Measurements from ENCODE around the gene PCGF3.
A peak's percentile ranks its signal among the peaks of the same experiment; 100 is the strongest.

Gene PCGF3, protein sequence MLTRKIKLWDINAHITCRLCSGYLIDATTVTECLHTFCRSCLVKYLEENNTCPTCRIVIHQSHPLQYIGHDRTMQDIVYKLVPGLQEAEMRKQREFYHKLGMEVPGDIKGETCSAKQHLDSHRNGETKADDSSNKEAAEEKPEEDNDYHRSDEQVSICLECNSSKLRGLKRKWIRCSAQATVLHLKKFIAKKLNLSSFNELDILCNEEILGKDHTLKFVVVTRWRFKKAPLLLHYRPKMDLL

DNA sequence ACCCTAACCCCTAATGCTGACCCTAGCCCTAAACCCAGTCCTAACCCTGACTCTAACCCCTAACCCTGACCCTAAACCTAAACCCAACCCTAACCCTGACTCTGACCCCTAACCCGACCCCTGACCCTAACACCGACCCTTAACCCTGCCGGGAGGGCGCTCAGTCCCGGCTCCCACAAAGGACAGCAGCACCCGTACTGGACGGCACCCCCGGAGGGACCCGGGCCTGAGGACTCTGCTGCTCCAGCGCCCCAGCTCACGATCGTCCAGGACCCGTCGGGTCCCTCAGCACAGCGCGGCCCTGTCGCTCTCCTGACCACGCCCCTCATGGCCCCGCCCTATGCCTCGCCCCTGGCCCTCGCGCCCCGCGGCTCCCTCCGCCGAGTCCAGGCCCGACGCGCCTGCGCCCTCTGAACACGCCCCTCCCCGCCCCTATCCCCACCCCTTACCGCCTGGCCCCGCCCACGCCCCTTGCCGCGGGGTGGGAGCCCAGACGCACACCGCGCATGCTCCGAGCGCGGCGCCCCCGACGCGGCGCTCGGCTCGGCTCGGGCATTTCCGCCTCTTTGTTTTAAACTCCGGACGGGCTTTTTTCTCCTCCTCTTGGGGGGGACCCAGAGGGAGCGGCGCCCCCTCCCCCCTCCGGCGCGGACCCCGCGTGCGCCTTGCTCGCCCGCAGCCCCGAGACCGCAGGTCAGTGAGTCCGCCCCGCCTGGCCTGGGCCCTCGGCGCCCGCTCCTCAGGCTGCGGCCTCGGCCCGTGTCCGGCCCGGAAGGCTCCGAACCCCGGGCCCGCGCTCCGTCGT lies at the start of gene PCGF3:
Gene PCGF3, plus strand, starts transcription at position 555 of the 805 bp plus-strand sequence. CDS start 27,849 bp downstream, outside the sequence.
- DNase-seq, result peak; percentile 80

DNA sequence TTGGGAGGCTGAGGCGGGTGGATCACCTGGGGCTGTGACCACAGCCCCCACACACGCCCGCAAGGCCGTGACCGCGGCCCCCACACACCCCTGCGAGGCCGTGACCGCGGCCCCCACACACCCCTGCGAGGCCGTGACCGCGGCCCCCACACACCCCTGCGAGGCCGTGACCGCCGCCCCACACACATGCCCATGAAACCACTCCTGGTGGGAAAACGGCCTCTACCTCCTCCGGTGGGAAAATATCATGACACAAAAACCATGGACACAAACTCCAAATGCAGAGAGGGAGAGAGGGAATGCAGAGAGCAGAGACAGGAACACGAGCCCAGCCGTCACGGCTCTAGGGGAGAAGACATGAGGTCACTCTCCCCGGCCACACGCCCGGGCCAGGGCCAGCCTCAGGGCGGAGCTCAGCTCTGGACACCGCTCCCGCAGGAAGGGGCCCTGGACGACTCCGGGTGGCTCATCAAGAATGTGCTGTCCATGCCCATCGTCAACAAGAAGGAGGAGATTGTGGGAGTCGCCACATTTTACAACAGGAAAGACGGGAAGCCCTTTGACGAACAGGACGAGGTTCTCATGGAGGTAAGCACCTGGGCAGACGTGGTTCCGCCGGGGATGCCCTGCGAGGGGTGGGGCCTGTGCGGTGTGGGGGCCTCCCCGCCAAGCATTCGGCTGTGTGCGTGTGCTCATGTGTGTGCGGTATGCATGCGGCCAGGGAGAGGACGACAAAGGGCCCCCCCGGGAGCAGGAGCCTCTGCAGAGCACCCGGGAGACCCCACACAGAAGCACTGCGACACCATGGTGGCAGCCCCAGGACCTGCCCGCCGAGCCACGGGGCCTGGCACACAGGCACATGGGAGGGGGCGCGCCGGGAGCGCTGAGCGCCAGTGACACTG lies 48.9 kb upstream of the PCGF3 start:
- no peak for DNase-seq

DNA sequence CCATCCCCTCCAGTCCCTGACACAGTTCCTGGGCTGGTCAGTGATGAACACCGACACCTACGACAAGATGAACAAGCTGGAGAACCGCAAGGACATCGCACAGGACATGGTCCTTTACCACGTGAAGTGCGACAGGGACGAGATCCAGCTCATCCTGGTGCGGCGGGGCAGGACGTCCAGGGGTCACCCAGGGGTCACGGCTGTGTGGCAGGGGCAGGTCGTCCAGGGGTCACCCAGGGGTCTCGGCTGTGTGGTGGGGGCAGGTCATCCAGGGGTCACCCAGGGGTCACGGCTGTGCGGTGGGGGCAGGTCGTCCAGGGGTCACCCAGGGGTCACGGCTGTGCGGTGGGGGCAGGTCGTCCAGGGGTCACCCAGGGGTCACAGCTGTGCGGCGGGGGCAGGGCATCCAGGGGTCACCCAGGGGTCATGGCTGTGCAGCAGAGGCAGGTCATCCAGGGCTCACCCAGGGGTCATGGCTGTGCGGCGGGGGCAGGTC lies 48.2 kb upstream of the PCGF3 start:
- no peak for DNase-seq

DNA sequence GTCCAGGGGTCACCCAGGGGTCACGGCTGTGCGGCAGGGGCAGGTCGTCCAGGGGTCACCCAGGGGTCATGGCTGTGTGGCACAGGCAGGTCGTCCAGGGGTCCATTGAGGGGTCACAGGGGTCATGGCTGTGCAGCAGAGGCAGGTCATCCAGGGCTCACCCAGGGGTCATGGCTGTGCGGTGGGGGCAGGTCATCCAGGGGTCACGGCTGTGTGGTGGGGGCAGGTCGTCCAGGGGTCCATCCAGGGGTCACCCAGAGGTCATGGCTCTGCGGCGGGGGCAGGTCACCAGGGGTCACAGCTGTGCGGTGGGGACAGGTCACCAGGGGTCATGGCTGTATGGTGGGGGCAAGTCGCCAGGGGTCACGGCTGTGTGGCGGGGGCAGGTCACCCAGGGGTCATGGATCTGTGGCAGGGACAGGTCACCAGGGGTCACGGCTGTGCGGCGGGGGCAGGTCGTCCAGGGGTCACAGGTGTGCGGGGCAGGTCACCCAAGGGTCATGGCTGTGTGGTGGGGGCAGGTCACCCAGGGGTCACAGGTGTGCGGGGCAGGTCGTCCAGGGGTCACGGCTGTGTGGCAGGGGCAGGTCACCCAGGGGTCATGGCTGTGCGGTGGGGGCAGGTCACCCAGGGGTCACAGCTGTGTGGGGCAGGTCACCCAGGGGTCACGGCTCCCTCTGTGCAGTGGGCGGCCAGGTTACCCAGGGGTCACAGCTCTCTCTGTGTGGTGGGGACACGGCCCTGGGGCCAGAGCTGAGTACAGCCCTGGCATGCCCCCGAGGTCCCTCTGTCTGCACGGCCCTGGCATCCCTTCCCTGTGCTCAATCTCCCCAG lies 47.6 kb upstream of the PCGF3 start:
- DNase-seq, result no peak

DNA sequence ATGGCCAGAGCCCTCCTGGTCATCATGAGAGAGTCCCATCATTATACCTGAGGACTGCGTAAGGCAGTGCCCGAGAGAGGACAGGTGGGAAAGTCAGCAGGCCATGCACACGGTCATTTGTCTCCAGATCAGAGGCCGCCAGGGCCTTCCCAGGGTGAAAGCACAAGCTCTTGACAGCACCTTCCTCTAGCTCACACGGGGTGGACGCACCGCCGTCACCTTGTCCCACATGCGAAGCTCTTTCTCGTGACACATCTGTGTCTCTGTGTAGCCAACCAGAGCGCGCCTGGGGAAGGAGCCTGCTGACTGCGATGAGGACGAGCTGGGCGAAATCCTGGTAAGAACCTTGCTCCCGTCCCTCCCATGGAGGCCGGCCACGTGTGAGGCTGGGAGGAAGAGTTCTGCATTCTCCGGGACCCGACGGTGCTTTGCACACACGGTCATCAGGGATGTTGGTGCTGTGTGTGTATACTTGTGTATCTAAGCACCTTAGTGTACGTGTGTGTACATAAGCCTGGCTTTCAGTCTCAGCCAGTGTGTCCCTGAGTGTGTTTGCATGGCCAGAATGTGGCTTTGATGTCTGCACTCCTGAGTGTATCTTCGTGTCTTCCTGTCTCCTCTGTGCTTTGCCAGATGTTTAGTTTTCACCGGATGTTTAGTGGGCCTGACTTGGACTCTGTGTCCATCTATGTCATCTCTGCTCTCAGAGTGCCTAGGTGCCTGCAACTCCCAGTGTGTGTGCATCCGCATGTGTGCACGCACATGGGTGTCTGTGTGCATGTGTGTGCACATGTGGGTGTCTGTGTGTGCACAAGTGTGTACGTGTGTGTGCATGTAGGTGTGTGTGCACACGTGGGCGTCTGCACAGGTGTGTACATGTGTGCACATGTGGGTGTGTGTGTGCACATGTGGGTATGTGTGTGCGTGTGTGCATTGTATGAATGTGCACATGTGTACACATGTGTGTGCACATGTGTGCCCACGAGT lies 46.7 kb upstream of the PCGF3 start:
- no peak for DNase-seq

DNA sequence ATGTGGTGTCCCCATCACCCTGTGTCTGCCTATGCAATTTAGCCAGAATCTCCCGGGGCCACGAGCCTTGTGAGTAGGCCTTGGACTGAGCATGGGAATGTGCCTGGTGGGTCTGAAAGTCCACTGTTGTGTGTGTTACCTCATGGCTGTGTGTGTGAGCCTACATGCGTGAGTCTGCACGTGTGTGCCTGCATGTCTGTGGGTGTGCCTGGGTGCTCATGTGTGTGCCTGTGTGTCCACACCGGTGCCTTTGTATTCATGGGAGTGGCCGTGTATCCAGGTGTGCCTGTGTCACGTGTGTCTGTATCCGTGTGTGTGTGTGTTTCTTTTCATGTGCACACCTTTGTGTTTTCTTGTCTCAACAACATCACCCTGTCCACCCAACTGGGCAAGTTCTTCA lies 45.8 kb upstream of the PCGF3 start:
- DNase-seq, result no peak

DNA sequence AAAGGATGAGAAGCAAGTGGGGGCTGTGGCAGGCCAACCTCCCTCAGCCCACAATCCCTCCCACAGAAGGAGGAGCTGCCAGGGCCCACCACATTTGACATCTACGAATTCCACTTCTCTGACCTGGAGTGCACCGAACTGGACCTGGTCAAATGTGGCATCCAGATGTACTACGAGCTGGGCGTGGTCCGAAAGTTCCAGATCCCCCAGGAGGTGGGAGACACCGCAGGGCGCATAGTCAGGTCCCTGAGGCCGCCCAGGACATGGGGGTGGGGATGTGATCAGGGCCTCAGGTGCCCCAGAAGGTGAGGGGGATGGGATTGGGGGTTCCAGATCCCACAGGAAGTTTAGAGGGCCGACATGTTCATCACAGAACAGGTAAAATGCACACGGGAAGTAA lies 45.2 kb upstream of the PCGF3 start:
- no peak for DNase-seq

DNA sequence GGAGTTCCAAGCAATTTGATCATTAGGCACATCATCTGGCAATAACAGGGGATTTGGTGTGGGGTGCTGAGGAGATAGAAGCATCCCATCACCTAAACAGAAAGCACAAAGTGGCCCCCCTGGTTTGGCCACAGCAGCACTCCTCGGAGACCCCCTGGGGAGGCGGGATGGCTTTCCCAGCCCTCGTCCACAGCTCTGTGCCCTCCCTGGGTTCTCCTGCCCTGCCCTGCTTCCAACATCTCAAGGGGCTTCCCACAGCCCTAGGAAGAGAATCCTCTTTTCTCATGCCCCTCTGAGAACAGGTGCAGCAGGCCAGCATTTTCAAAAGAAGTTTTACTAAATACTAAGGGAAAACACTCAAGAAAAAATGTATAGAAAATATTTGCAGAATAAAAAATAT lies 44.4 kb upstream of the PCGF3 start:
- DNase-seq, result no peak

DNA sequence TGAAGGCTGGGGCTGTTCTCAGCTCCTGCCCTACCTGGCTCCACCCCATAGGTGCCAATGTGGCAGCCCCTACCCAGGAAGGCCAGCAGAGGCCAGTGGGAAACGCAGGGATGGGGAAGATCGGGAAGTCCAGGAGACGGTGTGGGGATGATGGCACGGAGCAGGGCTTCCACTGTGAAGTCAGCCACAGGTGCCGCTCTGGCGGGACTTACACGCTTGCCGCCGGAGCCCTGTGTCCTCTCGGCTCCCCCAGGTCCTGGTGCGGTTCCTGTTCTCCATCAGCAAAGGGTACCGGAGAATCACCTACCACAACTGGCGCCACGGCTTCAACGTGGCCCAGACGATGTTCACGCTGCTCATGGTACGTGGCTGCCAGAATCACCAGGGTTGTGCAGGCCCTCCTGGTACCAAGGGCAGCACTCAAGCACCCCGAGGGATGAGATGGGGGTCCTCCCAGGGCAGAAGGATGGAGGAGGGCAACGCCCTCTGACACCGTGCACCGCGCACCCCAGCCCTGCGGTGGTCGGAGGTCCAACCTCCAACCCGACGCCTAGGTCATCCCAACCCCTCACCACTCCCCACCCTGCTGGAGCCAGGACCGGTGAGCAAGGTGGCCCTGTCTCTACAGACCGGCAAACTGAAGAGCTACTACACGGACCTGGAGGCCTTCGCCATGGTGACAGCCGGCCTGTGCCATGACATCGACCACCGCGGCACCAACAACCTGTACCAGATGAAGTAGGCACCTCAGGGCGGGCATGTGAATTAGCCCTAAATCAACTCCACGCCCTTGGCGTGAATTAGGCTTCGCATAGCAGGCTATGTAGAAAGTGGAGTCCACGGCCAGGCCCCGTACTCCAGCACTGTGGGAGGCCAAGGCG lies 43.5 kb upstream of the PCGF3 start:
- DNase-seq, result no peak

DNA sequence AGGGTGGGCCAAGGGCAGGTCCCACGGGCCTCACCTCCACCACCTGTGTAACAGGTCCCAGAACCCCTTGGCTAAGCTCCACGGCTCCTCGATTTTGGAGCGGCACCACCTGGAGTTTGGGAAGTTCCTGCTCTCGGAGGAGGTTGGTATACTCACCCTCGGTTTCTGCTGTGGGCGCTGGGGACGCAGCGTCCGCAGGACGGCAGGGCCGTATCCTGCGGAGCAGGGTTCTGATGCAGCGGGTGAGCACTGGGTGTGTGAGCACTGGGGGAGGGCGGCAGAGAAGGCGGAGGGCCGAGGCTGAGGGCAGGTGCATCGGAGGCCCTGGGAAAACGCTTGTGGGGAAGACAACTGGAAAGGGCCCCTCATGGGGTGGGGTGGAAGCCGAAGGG lies 42.6 kb upstream of the PCGF3 start:
- no peak for DNase-seq

DNA sequence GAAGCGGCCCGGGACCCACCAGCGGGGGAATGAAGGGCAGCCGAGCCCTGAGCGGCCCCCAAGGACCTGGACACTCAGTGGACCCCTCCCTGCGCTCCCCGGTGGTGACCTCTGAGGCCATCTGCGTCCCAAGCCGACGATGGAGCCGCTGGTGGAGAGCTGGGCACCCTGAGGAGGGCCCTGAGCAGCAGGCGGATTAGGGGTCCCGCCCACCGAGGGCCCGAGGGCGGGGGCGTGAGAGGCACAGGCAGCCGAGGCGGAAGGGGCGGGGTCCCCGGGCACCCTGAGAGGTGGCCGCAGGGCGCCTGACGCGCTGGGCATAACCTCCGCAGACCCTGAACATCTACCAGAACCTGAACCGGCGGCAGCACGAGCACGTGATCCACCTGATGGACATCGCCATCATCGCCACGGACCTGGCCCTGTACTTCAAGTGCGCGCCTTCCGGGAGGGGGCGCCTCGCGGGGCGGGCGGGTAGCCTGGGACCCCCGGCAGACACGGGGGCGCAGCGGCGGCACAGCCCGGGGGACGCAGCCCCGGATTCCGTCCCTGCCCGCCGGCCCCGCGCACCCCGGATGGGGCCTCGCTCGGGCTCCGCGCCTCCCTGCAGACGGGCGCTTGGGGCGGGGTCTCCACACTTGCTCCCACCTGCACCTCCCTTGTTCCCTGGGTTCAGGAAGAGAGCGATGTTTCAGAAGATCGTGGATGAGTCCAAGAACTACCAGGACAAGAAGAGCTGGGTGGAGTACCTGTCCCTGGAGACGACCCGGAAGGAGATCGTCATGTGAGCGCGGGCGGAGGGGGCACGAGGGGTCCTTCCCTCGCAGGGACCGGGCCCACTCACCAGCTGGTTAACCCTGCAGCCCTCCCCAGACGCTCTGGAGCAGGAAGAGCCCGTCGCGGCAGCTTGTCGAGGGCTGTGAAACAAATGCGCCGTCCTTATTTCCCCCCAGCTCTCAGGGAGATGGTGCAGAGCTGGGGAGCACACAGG lies 41.9 kb upstream of the PCGF3 start:
- DNase-seq, result peak; percentile 24

DNA sequence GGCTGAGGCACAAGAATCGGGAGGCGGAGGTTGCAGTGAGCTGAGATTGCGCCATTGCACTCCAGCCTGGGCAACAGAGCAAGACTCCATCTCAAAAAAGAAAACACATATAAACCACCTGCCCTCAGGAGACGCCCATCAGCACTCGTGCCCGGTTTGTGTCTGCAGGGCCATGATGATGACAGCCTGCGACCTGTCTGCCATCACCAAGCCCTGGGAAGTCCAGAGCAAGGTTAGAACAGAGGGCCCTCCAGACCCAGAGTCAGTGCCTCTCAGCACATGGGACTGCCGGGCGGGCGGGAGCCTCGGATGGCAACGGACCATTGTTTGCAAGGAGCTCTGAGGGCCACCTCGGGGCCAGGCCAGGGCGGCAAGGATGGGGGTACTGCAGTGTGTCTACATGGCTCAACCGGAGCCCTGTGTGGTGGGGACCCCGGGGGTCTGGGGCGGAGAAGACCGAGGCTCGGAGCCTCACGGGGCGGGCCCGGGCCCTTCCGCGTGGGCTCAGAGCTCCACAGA lies 40.9 kb upstream of the PCGF3 start:
- DNase-seq, result no peak

DNA sequence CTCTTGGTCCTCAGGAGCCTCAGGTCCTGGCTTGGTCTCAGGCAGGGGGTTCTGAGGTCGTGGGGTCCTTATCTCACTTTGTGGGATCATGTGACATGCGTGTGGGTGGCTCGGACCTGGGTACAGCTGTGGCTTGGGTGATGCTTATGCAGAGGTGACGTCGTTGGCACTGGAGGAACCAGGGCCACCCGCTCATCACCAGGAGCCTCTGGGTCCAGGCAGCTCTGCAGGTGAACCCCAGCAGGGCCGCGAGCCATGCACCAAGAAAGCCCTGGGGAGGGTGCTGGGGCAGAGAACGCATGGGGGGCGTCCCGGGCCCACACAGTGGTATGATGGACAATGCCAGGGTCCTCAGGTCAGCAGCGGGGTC lies 40.3 kb upstream of the PCGF3 start:
- DNase-seq, result no peak

DNA sequence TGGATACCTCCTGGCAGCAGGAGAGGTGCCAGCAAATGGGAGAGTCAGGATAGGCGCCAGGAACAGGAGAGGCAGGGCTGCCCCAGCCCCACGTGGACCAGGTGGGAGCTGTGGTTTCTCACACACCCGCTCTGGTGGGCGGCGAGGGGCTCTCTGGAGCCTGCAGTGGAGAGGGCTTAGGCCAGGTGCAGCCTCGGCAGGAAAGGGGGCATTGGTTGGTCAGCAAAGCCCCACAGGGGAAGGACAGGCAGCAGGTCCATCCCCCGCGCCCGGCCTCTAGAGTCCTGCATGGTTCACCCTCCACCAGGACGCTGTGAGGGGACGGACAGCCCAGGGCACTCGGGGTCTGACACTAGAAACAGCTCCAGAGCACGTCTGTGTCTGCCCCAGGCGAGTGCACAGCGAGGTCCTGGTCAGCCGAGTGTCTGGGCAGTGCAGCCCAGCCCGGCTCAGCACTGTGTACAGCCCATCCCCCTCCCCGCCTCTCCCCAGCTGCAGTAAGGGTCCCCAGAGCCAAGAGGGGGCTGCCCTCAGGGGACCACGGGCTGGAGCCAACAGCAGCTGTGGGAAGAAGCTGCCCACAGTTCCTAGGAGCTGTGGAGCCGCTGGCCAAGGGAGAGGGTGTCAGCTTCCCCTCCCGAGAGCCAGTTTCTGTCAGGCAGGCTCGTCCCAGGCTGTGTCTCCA lies 39.7 kb upstream of the PCGF3 start:
- no peak for DNase-seq

DNA sequence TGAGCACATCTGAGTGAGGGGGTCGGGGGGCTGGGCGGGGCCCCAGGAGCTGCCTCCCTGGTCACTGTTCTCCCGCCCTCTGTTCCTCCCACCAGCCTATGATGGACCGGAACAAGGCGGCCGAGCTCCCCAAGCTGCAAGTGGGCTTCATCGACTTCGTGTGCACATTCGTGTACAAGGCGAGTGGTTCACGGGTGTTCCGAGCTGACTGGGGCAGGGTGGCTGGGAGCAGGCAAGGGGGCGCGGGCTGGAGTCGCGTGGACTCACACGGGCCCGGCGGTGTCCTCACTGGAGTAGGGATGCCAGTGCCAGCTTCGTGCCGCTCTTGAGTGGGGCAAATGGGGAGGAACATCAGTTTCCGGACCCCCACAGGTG lies 39.2 kb upstream of the PCGF3 start:
- no peak for DNase-seq

DNA sequence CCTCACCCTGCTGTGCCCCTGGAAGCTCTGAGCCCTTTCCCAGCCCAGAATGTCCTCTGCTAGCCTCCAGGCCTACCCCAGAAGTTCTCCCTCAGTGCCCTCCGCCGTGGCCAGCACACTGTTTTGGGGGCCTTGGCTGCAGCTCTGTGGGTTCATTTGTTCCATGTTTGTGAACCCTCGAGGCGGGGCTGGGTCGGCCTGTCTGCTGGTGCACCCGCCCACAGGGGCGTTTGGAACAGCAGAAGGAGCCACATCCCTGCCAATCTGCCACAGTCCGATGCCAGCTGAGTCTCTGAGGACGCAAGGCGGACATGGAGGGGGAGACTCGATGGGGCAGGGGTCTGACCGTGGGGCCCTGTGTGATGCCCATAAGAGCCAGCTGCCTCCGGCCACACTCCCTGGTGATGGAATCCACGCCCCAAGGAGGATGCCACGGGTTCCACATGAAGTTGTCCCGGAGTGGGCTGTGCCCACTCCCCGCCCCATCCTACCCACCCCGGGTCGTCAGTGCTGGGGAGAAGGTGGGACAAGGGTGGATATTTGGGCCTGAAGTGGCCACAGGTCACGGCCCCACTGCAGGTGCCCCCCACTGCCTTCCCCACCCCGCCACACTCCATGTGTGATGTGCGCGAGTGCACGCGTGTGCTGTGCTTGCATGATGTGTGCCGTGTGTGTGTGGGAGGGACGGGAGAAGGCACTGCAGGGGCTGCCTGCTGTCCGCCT lies 38.6 kb upstream of the PCGF3 start:
- no peak for DNase-seq

DNA sequence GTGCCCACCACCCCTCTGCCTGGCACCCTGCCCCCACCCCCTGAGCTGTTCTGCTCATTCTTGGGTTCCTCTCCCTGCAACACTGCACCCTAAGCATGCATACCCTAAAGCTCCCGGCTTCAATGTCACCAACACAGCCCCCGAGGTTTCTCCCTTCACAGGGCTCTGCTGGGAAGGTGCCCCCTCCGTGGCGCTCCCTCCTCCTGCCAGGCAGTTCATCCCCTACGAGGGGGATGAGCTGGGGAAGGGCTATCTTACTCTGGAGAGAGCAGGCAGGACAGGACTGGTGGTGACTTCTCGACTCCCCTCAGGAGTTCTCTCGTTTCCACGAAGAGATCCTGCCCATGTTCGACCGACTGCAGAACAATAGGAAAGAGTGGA lies 38.1 kb upstream of the PCGF3 start:
- no peak for DNase-seq

Data from NCI-H526 treated with DMSO at 0.1 percent for 48 hours (cell line).